GM12872 (cell line): Measurements from ENCODE around the gene SLC25A41.

ENCODE experiments used
- TF ChIP-seq, protein P1 (sequence below): IDR thresholded peaks from 3 replicates; pipeline ENCODE4 v1.5.1; 2011; ENCODE audit warnings: low read depth, mild to moderate bottlenecking, low read length, moderate library complexity; ENCODE audit not compliant: insufficient read depth

SLC25A41 gene

DNA sequence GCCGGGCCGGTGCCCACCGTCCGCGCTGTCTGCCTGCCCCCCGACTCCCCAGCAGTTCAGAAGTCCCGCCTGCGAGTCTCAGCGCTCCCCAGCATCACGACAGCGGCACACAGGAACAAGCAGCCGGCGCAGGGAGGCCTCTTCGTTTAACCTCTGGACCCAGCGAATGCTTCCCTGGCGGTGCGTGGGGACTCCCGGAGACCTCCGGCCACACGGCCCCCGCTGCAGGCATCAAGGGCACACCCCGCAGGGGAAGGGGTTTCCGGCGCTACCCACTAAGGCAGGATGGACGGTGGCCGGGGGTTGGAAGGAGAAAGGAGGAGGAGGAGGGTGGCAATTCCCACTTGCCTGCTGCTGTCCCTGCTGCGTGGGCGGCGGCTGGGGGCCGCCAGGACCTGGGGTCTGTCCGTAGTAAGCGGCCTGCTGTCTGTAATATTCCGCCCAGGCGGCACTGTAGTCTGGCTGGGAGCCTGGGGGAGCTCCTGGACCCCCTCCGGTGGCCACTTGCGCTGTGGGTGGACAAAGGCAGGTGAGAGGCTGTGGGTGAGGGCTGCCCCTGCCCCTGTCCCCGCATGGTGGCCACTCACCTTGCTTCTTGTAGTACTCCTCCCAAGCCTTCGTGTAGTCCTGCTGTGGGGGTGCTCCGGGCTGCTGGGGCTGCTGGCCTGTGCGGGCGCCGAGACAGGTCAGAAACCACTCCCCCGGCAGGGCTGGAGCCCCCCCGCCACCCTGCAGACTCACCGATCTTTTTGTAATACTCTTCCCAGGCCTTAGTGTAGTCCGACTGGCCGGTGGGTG lies 18.6 kb downstream of the SLC25A41 start:
- TF ChIP-seq, protein P1, sequence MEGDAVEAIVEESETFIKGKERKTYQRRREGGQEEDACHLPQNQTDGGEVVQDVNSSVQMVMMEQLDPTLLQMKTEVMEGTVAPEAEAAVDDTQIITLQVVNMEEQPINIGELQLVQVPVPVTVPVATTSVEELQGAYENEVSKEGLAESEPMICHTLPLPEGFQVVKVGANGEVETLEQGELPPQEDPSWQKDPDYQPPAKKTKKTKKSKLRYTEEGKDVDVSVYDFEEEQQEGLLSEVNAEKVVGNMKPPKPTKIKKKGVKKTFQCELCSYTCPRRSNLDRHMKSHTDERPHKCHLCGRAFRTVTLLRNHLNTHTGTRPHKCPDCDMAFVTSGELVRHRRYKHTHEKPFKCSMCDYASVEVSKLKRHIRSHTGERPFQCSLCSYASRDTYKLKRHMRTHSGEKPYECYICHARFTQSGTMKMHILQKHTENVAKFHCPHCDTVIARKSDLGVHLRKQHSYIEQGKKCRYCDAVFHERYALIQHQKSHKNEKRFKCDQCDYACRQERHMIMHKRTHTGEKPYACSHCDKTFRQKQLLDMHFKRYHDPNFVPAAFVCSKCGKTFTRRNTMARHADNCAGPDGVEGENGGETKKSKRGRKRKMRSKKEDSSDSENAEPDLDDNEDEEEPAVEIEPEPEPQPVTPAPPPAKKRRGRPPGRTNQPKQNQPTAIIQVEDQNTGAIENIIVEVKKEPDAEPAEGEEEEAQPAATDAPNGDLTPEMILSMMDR, result no peak

DNA sequence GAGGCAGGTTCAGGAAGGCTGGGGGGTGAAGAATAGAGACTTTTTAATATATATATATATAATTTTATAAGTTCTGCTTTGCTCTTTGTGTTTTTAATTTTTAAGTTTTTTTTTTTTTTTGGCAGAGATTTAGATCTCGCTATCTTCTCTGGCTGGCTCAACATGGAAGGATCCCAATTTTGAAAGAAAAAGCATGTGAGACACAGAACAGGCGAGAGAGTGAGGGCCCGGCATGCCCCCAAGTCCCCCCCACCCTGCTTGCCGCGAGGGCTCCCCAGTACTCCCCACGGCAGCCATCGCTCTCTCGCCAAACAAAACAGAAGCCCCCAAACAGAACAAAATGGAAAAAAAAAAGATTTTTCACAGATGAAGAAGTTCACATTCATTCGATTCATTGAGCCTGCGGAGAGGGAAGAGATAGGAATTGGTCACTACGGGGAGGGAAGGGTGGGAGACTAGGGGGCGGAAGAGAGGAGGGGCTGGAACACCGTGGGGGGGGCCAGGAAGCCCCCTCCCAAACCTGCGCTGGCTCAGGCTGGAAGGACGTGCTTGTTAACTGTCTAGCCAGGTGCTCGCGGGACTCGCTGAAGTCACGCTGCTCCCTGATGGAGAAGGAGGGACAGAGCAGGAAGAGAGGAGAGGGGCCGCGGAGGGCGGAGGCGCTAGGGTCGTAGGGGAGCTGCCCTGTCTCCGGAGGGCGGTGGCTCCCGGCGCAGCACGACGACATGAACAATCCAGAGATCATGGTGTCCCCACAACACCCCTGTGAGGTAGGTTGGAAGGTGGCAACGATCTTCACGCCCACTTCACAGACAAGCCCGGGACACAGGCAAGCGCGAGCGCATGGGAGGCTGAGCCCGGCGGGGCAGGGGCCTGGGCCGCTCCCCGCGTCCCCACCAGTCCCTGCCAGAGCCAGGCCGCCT lies 19.6 kb downstream of the SLC25A41 start:
- TF ChIP-seq, protein P1, result no peak

DNA sequence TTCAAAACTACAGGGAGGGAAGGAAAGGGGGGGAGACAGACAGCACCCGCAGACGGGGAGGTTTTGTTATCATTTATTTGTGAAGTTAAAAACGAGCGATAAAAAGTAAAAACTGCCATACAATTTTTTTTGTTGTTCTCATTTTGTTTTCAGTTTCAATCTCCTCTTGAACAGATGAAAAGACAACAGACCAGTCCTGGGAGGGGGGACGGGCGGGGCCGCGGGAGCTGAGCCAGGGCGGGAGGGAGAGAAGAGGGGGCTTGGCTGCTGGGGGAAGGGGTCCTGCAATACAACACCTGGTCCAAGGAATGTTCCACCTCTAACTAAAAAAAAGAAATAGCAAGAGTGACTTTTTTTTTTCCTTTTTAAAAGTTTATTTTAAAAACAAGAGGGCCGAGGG lies 20.3 kb downstream of the SLC25A41 start:
- TF ChIP-seq, protein P1, result no peak

DNA sequence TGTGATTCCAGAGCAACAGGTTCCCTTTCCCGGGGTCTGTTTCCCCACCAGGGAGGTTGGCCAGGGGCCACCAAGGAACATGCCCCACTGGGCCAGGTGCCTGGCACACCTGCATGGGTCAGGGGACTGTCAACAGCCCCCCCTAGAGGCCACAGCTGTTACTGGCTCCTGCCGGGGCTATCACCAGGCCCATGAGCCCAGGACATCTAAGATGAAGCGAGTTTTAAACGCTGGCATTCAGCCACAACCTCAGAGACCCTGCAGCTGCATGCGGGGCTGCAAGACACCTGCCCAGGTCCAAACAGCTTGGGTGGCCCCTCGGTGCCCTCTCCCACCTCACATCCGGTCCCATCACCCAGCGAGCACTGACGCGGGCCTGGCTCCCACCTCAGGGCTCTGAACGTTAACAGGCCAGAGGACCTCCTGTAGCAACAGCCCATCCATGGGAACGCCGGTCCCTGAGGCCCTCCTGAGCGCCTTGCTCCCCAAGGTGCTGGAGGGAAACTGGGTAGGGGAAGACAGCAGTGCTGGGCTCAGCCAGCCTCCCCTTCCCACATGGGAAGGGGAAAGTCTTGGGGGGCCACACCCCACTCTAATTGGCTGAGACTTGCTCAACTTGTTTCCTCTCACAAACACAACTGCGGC lies 21.0 kb downstream of the SLC25A41 start:
- TF ChIP-seq, protein P1, result peak; percentile 81

DNA sequence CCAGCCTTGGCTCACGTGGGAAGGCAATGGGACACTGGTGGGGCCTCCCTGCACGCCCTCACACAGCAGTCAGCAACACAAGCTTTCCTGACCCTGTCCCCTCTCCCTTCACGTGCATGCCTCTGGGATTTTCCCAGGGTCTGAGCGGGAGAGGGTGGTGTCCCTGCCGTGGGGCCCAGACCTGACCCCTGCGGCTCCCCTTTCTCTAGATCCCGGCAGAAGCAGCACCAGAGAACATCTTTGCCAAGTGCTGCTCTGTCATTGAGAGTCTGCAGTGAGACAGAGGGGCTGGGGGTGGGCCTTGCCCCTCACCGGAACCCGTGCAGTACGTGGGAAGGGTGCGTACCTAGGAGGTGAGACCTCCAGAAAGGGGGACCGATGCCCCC lies 21.5 kb downstream of the SLC25A41 start:
- TF ChIP-seq, protein P1, result no peak

DNA sequence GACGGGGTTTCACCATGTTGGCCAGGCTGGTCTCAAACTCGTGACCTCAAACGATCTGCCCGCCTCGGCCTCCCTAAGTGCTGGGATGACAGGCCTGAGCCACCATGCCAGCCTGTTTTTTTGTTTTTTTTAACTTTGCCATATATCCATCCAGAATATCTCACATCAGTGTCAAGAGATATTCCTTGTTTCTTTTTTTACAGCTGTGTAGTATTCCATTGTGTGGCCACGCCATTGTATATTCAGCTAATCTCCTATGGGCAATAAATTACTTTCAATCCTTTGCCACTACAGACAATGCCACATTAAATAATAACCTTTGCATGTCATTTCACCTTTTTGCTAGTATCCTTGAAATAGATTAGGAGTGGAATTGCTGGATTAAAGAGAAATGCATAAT lies 24.2 kb downstream of the SLC25A41 start:
- TF ChIP-seq, protein P1, result no peak

DNA sequence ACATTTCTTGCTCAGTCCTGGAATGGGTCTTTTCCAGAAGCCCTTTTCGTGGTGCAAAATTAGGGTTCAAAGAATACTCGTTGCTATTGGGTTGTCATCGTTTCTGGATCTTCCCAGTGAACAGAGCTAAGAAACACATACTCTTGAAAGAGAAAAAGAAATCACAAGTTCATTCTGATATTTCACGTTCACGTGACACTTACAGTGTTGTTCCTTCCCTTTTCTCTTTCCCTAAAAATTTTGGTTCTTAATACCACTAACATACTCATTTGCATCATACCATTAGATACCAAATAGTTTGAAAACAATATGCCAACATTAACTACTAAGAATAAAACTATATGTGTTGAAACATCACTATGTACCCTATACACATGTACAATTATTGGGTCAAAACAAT lies 27.2 kb downstream of the SLC25A41 start:
- TF ChIP-seq, protein P1, result no peak
